IgD-negative memory B cell (primary cell): ENCODE measurements around the gene SNX8. TPM values are rescaled to one million over a fixed set of nuclear protein-coding genes. Genes with fewer than 3 reads are reported as not detected.

Source experiments
- polyA plus RNA-seq: library from polyadenylated mRNA; unstranded; fragments of 300-500 nt; fragmentation: Illumina TruSeq; gene quantifications from one replicate; pipeline ENCODE4 v1.2.3, GENCODE V29; 2021

SNX8 gene
- polyA plus RNA-seq, 1 donor from 2014 or later, result 61.3 TPM

Other genes with a start within 250 kb of the SNX8 start
- gene MAD1L1, start 81.5 kb downstream of the SNX8 start, polyA plus RNA-seq, result 133 TPM
- 67.8 TPM for gene MRM2, start 72.2 kb downstream of the SNX8 start, polyA plus RNA-seq
- 52.1 TPM for gene NUDT1, start 72.2 kb downstream of the SNX8 start, polyA plus RNA-seq
- 84.4 TPM for gene EIF3B, start 40.4 kb upstream of the SNX8 start, polyA plus RNA-seq
- gene CHST12, start 89.2 kb upstream of the SNX8 start, polyA plus RNA-seq, result 24.9 TPM
- gene GRIFIN, start 162.0 kb upstream of the SNX8 start, polyA plus RNA-seq, result not detected
- gene LFNG, start 205.3 kb upstream of the SNX8 start, polyA plus RNA-seq, result 1.7 TPM
- 39.4 TPM for gene BRAT1, start 241.1 kb upstream of the SNX8 start, polyA plus RNA-seq
- gene IQCE, start 244.5 kb upstream of the SNX8 start, polyA plus RNA-seq, result 2.3 TPM